NCI-H2227 (cell line): ENCODE data around the gene PDXK.

Experiments used
- DNase-seq: peaks from one replicate; lab custom pipeline; 2025; ENCODE audit not compliant: unreplicated experiment; lab: John Stamatoyannopoulos, UW

PDXK gene

DNA sequence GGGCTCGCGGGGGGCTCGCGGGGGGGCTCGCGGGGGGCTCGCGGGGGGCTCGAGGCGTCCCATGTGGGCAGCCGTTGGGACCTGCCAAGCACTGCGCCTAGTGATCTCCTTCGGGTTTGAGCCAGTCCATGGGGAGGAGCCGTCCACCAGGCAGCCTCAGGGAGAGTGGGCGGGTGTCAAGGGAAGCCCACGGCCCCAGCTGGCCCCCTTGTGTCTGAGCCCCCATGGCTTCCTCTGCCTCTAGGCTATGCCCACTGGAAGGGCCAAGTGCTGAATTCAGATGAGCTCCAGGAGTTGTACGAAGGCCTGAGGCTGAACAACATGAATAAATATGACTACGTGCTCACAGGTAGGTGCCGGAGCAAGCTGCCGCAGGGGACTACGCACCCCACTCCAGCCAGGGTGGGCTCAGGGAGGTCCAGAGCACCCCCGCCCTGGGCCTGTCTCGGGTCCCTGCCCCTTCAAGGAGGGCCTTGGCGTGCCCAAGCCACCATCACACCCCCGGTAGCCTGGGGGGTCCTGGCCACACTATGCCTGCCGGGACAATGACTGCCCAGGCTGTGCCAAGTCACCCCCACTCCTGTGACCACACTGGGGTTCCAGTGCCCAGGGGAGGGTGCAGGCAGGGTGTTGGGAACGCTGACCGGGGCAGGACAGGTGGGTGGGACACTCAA, 22.6 kb downstream of the PDXK start:
- peak; percentile 29 for DNase-seq

DNA sequence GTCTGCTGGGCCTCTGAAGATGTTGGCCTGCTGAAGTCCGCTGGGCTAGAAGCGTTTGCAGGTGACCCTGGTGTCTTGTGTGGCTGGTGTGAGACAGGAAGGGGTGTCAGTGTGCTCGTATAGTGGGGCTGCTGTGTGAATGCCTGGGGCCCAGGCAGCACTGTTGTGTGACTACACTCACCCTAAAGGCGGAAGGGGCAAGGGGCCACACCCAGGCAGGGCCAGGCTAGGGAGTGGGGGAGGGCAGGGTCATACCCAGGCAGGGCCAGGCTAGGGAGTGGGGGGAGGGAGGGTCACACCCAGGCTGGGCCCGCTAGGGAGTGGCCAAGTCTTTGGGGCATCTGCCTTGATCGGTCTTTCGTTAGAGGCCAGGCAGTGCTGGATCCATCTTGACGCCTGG, 25.0 kb downstream of the PDXK start:
- DNase-seq = no peak

DNA sequence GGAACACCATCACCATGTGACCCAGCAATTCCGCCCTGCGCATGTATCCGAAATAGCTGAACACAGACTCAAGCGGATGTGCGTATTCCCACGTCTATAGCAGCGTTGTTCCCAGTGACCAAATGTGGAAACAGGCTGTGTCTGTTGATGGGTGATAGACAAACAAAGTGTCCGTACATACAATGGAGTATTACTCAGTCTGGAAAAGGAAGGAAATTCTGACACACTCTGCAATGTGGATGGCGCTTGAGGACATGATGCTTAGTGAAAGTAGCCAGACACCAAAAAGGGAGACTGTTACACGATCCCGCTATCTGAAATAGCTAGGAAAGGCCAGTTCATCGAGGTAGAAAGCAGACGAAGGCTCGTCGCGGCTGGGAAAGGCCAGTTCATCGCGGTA, 25.8 kb downstream of the PDXK start:
- no peak for DNase-seq

DNA sequence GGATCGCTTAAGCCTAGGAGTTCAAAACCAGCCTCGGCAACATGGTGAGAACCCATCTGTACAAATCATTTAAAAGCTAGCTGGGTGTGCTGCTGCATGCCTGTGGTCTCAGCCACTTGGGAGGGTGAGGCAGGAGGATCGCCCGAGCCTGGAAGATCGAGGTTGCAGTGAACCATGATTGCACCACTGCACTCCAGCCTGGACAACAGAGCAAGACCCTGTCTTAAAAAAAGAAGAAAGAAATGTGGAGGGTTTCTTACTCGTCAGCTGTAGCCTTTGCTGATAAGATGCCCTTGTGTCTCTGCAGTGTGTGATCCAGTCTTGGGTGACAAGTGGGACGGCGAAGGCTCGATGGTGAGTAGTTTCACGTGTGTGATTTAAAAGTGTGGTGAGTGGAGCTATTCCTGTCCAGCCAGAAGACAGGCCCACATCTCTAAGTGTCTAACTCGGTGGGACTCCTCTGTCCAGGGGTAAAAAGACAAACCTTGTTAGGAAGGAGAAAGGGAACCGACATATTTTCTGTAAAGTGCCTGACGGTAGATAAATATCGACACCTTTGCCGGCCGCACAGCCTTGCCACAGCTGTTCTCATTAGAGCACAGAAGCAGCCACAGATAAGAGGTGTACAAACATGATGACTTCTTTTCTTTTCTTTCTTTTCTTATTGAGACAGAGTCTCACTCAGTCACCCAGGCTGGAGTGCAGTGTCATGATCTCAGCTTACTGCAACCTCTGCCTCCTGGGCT, 27.0 kb downstream of the PDXK start:
- DNase-seq = no peak

DNA sequence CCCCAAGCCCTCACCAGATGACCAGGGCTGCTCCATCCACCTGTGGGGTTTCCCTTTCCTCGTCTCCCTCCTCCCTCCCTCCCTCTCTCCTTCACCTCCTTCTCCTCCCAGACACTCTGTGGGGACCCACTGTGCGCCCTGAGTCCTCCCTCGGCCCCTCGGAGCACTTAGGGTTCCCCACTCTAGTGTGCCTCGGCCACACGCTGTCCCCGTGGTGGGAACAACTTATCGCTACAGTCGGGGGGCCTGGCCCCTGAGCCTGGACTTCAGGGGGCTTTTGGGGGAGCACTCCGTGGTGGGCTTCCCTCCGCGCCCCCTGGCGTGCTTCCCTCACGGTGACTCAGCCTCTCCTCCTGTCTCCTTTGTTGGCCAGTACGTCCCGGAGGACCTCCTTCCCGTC, 29.7 kb downstream of the PDXK start:
- DNase-seq = no peak

DNA sequence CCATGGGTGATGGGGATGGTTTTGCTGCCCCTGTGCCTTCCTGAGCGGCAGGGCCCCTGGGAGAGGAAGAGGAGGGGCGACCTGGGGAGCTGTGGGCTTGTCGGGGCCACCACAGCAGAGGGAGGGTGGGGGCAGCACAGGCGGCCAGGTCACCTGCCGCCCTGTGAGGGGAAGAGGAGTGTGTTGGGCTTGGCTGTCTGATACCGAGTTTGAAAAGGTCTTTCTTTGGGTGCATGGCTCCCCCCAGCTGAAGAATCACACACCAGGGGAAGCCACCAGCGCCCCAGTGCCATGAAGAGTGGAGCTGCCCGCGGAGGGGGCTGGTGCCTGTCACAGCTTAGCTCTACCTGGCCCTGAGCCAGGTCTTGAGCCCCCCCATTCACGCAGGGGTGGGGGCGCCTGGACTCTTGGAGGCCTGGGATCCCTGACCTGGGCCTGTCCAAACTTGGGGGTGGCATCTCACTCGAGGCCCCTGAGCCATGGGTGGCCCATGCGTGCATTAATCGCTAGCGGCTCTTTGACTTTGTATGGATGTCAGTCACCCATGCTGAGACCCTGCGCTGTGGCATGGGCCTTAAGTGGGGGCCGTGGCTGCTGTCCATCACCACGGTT, 30.8 kb downstream of the PDXK start:
- no peak for DNase-seq

DNA sequence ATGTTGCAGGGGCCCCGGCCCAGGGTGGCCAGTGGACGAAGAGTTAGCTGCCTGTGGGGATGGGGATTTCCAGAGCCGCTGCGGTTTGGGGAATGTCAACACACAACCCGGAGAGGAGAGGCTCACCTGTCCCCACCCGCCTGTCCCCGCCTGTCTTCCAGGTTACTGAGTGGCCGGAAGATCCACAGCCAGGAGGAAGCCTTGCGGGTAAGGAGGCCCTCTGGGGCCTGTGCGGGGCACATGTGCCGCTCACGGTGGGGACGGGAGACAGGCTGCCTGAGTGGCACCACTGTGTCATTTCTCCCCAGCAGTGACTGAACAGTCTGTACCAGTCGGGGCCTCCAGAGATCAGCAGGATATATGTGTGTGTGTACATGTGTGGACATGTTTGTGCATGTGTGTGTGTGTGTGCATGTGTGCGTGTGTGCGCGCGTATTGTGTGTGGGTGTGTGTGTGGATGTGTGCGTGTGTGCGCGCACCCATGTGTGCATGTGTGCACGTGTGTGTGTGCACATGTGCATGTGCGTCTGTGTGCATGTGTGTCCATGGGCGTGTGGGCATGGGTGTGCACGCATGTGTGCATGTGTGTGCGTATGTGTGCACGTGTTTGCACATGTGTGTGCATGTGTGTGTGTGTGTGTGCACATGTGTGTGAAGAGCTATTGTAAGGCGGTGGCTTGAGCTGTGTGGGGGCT, 31.6 kb downstream of the PDXK start:
- DNase-seq = no peak

DNA sequence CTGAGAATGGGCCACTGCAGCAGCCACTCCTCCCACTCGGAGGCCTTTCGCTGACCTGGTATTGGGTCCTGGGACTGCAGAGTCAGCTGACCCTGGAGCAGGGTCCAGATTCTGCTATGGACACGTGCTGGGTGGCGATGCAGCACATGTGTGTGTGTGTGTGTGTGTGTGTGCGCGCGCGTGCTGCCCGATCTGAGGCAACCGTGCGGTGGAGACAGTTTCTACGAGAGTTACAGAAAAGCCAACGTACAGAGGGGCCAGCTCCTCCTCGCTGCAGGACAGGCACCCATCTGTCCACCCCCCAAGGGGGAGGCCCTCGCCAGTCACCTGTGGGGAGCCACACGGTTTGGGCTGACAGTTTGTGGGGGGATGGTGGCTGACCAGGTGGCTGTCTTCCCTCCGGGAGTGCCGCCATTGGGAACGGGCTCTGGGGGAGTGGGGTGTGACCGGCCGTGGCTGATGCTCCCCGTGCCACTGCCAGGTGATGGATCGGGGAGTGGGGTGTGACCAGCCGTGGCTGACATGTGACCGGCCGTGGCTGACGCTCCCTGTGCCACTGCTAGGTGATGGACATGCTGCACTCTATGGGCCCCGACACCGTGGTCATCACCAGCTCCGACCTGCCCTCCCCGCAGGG, 33.1 kb downstream of the PDXK start:
- no peak for DNase-seq

DNA sequence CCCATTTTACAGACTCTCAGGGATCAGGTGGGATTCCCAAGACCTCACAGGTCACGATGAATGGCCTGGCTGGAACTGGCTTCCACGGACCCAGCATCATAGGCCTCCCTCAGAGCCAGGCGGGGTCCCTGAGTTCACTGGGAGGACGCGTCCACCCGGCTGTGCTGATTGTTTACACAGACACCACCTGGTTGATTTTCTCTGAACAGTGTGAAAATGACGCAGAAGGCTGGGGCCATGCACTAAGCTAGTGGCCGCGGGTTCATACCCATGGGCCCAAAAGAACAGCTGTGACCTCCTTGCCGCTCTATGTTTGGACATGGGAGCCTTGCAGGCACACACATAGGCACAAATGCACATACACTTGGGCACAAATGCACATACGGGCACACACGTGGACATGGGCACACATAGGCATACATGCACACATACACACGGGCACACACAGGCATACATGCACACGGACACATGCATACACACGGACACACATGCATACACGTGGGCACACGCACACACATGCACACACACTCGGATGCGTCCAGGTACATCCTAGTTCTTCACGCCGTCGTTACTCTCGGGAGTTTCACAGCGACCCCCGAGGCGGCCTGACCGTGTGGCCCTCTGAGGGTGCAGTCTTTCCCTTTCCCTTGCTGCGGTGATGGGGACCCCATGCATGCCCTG, 34.0 kb downstream of the PDXK start:
- no peak for DNase-seq

DNA sequence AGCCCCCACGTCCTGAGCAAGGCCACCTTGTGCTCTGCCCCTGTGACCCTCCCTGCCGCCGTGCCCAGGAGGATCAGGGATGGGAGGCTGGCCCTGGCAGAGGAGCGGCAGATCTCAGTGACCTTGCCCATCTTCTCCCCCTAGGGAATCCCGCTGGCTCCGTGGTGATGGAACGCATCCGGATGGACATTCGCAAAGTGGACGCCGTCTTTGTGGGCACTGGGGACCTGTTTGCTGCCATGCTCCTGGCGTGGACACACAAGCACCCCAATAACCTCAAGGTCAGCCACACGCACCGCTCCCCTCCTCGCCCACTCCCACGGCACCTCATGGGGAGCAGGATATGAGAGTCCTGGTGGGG, 34.5 kb downstream of the PDXK start:
- DNase-seq = no peak

DNA sequence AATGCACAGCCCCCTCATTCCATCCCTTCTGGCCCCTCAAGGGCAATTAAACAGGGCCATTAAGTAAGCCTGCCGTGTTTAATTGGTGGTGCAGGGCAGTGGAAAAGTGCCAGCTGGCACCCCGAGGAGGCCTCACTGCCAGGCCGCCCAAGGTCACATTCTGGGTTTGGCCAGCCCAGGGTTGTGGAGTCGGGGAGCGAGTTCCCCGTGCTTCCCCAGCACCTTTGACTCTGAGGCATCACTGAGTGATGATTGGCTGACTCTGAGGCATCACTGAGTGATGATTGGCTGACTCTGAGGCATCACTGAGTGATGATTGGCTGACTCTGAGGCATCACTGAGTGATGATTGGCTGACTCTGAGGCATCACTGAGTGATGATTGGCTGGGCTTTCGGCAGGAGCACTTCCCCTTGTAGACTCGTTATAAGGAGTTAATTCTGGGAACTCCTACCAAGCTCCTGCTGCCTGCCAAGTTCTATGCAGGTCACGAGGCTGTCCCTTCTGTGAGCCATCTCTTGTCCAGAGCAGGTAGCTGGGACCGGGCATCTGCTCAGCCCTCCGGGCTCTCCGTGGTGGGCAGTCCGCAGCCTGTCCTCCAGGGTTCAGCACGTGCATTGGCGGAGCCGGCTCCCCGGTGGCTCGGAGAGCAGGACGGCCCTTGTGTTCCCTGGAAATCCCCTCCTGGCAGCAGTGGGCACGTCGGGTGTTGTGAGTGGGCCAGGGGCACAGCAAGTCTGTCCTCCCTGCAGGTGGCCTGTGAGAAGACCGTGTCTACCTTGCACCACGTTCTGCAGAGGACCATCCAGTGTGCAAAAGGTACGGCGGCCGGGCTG, 36.2 kb downstream of the PDXK start:
- no peak for DNase-seq

DNA sequence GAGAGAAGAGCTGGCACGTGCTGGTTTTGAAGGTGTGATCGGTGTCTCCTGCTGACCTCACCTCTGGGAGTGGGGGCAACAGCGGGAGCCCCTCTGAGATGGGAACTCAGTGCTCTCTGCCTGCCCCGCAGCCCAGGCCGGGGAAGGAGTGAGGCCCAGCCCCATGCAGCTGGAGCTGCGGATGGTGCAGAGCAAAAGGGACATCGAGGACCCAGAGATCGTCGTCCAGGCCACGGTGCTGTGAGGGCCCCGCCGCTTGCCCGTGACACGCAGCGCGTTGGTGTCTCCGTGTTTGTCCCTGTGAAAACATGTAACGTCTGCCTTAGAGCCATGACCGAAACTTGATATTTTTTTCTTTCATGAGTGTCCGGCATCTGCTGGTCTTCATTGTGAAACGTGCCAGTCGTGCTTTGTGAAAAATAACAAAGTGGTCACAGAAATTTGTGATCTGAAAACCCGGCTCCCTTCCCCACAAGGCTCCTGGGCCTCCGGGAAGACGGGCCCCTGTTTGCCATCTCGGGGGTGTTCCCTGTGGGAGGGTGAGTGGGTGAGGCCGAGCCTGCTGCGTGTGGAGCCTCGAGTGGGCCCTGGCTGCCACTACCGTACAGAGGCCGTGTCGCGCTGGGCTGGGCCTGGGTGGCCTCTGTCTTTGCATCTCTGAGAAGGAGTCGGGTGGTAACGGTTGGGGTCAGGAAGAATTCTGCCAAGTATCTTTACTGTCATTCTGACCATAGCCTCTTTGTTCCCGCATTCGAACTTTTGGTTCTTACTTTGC, 37.1 kb downstream of the PDXK start:
- no peak for DNase-seq

DNA sequence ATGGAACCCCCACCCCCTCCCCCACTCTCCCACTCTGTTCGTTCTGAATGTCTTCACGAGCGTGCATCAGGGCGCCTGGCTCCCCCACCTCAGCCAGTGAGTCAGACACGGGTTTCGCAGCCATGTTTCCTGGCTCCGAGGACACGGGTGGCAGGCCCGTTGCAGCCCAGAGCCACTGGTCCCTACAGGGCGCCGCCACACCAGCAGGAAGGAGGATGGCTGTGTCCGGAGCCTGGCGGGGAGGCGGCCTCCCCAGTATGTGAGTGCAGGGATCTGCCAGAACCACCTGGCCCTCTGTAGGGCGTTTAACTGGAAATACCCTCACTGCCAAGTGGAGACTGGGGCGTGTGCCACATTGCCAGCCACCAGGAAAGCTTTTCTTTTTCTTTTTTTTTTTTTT, 38.7 kb downstream of the PDXK start:
- DNase-seq = no peak

DNA sequence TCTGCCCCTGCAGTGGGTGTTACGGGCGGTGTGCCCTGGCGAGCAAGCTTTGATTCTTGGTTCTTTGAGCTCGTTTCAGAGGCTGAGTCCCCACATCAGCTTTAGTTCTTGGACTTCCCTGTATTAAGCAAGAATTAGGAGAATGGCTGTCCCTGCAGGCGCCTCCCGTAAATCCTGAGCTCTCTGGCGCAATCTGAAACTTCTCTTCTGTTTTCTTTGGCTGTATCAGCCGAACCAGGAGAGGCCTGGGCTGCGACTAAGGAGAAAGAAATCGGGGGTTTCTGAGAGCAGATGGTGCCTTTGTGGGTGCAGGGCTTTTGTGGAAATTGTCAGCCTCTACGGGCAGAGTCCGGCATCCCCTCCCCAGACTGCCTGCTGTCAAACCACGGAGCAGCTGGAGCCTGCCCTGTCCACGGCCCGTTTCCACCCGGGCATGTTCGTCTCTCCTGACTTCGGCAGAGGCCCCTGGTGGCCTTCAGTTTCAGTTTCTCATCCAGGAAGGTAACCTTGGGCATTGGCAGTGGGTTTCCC, 39.2 kb downstream of the PDXK start:
- no peak for DNase-seq

DNA sequence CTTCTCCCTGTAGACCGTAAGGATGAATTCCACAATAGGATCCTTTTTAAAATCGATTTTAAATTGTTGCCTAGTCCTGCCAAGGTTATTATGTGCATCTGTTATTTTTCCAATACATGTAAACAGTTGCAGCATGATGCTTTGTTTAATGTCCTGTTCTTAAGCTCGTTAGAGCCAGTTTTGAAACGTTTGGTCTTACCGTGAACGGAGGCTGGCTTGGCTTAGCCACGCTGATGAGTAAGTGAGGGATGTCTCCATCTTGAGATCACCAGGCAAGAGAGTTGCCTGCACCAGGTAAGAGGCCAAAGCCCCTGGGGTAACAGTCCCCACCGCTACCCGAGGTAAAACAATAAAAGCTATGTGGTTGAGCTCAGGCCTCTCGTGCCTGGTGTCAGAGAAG, 39.9 kb downstream of the PDXK start:
- DNase-seq = no peak

DNA sequence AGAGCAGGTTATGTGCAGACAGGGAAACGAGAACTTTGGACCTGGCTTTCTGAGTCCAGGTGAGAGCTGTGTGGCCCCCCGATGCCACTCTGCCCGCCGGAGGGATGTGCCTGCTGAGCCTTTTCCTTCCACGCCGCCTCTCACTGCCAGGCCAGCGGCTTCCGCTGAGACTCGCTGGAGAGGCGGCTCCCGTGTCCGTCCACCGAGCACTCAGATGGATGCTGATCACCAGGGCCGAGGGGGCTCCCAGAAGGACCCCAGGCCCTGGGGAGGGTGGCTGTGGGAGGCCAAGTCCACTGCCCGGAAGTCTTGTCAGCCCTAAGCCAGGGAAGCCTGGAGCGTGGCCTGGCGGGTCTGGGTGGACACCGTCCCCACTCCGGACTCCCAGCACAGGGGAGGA, 40.7 kb downstream of the PDXK start:
- no peak for DNase-seq

DNA sequence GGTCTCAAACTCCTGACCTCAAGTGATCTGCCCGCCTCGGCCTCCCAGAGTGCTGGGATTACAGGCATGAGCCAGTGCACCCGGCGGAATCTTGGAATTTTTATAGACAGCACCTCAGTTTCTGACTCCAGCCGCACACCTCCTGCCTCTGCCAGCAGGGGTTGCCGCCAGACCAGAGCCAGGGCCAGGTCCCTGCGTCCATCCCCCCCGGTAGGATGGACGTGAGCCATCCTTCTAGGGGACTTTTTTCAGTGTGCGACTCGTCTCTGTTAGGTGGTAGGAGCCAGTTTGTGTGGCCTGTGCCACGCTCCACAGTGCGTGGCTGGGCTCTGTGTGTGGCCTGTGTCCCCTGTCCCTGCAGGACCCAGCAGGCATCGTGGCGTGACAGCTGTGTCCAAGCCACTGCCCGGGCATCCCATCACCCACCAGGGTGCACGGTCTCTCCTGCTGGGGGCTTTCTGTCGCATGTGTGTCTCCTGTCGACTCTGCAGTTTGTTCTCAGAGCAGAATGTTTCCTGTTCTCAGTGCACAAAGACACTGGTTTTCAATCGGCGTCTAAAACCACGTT, 41.5 kb downstream of the PDXK start:
- DNase-seq = no peak

DNA sequence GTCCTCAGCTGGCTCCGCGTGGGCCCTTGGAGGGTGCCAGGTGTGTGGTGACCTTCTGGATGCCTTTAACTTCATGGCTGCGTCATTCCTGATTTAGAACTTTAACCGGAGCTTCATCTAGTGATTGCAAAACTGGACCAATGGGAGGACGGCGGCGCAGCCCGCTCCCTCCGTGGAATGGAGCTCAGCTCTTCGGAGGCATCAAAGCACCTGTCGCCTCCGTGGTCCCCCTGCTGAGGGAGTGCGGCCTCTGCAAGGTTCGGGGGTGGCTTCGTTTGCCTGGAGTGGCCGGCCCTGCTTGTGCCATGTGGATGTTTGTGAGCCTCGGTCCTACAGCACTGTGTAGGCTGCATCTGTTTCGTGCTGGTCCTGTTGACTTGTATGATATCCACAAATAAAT, 43.0 kb downstream of the PDXK start:
- DNase-seq = no peak
